Measurements from ENCODE around the gene RBMS3. TPM values are rescaled to one million over a fixed set of nuclear protein-coding genes. Genes with fewer than 3 reads are reported as not detected.

RBMS3 gene
- polyA plus RNA-seq, 1 experiment, result 33.4 TPM

DNA sequence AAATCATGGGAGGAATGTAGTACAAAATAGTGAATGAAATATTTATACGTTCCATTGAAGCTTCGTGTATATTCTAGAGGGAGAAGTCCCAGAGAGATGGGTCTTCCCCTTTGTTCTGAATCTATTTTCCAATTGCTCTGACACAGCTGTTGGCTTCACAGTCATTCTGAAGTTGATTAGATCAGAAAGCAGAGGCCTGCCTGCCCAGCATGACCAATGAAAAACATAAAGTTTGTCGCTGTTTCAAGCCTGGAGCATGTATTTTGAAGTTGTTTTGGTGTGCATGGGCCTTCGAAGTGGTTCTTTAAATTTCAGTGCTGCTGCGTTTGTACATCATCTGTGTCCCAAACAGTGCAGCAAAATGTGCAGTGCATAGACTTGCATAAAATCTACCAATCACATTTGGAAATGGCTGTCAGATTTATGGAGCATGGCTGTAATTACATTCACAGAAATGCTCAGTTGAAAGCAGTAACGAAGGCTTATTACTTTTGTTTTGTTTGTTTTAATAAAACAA lies 31.0 kb upstream of the RBMS3 start:
- no peaks in the 10 kb centered on the region for H3K27me3 ChIP-seq (ENCODE audit: control insufficient read depth, insufficient read depth, low read length)
- CTCF ChIA-PET, result no interaction called here
- no peak for TF ChIP-seq CTCF (IDR thresholded peaks at IDR 0.05; ENCODE audit: low read depth, low read length)
- no peaks in the 10 kb centered on the region for H3K9me3 ChIP-seq (ENCODE audit: control insufficient read depth, insufficient read depth, low read length)
- DNase-seq (ENCODE audit: low read depth, low spot score), result no peak
- no peak overlapping the region for H3K4me3 ChIP-seq (ENCODE audit: low read depth, low read length)
- H3K27ac ChIP-seq (ENCODE audit: low read depth, low read length), result no peak overlapping the region
- POLR2A ChIA-PET, result no interaction called here

GRCh38 chr3:29255854-29256696 lies 24.8 kb upstream of the RBMS3 start:
- no peaks in the 10 kb centered on the region for H3K27me3 ChIP-seq (ENCODE audit: control insufficient read depth, insufficient read depth, low read length)
- no peaks in the 10 kb centered on the region for H3K9me3 ChIP-seq (ENCODE audit: control insufficient read depth, insufficient read depth, low read length)
- no peak overlapping the region for H3K4me3 ChIP-seq (ENCODE audit: low read depth, low read length)
- TF ChIP-seq CTCF (IDR thresholded peaks at IDR 0.05; ENCODE audit: low read depth, low read length), result no peak
- ChIA-PET CTCF (no interaction called here), POLR2A (no interaction called here)
- DNase-seq (ENCODE audit: low read depth, low spot score), result no peak
- no peak overlapping the region for H3K27ac ChIP-seq (ENCODE audit: low read depth, low read length)

GRCh38 chr3:29258161-29258560 lies 22.7 kb upstream of the RBMS3 start:
- ChIA-PET POLR2A (no interaction called here), CTCF (no interaction called here)
- no peaks in the 10 kb centered on the region for H3K27me3 ChIP-seq (ENCODE audit: control insufficient read depth, insufficient read depth, low read length)
- no peak for DNase-seq (ENCODE audit: low read depth, low spot score)
- TF ChIP-seq CTCF (IDR thresholded peaks at IDR 0.05; ENCODE audit: low read depth, low read length), result no peak
- no peaks in the 10 kb centered on the region for H3K9me3 ChIP-seq (ENCODE audit: control insufficient read depth, insufficient read depth, low read length)
- H3K4me3 ChIP-seq (ENCODE audit: low read depth, low read length), result no peak overlapping the region
- no peak overlapping the region for H3K27ac ChIP-seq (ENCODE audit: low read depth, low read length)

GRCh38 chr3:29261119-29261518 lies 19.8 kb upstream of the RBMS3 start:
- POLR2A ChIA-PET, result no interaction called here
- TF ChIP-seq CTCF (IDR thresholded peaks at IDR 0.05; ENCODE audit: low read depth, low read length), result no peak

GRCh38 chr3:29263476-29263875 lies 17.4 kb upstream of the RBMS3 start:
- H3K9me3 ChIP-seq (ENCODE audit: control insufficient read depth, insufficient read depth, low read length), result no peaks in the 10 kb centered on the region
- no peak overlapping the region for H3K4me3 ChIP-seq (ENCODE audit: low read depth, low read length)
- no peak overlapping the region for H3K27ac ChIP-seq (ENCODE audit: low read depth, low read length)
- DNase-seq (ENCODE audit: low read depth, low spot score), result no peak
- no peaks in the 10 kb centered on the region for H3K27me3 ChIP-seq (ENCODE audit: control insufficient read depth, insufficient read depth, low read length)
- CTCF ChIA-PET, result no interaction called here
- TF ChIP-seq CTCF (IDR thresholded peaks at IDR 0.05; ENCODE audit: low read depth, low read length), result no peak
- POLR2A ChIA-PET, result no interaction called here

More at GRCh38 chr3:29261119-29261518, 19.8 kb upstream of the RBMS3 start:
- CTCF ChIA-PET, result interaction anchor here (0.6 kb wide), 1 partner anchor 1479 kb away, joined by 3 read pairs; no protein-coding TSS in a partner anchor
- Histone ChIP-seq H3K27me3 (ENCODE audit: control insufficient read depth, insufficient read depth, low read length) (no peaks in the 10 kb centered on the region), H3K27ac (ENCODE audit: low read depth, low read length) (no peak overlapping the region), H3K4me3 (ENCODE audit: low read depth, low read length) (no peak overlapping the region), H3K9me3 (ENCODE audit: control insufficient read depth, insufficient read depth, low read length) (no peaks in the 10 kb centered on the region)
- no peak for DNase-seq (ENCODE audit: low read depth, low spot score)

Data from AG04450 (cell line).